GM19239 (cell line): ENCODE results near the gene SH3PXD2B.
"Not testable (repeated sequence)": the region's sequence is repeated elsewhere in the genome, so short reads cannot be mapped to it uniquely, and the experiment has no call there.

Experiments
- DNase-seq: peaks from one replicate; pipeline ENCODE4 v3.0.0; 2011; ENCODE audit warnings: low spot score; ENCODE audit not compliant: insufficient read length
- FAIRE-seq: peaks from 2 replicates; lab custom pipeline; 2011; peaks lifted over from hg19 to GRCh38; lab: Jason Lieb, UNC

Gene SH3PXD2B

DNA sequence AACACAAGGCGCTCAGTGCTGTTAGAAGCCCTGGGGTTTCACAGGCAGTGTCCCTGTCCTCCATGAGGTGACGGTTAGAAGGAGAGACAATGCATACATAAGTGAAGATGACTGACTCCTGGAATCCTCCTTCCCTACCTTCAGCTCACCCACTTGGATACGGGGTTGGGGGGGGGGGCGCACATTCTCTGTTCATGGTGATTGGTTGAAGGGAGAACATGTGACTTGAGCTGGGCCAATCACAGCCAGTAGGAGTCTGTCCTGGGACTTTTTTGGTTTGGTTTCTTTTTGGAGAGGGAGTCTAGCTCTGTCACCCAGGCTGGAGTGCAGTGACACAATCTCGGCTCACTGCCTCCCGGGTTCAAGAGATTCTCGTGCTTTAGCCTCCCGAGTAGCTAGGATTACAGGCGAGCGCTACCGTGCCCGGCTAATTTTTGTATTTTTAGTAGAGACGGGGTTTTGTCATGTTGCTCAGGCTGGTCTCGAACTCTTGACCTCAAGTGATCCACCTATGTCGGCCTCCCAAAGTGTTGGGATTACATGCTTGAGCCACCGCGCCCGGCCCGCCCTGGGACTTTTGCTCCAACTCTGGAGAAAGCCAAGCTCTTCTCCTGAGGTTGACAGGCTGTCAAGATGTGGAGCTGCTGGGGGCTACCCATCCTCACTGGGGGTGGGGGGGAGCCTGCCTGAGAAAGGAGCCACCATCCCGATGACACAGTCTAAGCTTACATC lies 30.8 kb downstream of the SH3PXD2B start:
- DNase-seq (no peak), FAIRE-seq (no peak)

DNA sequence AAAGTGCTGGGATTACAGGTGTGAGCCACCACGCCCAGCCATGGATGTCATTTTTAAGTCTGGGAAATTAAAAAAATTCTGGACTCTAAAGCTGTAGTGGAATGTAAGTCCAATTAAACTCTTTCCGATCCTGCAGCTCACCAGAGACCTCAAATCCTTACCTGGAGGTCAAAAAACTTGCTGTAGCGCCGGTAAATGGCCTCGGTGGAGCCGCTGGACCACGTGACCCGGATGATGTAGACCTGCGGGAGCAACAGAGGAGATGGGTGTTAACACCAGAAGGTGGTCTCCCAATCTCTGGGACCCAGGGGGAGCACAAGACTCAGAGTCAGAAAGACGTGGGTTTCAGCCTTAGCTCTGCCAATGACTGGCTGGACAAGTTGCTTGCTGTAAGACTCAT lies 32.1 kb downstream of the SH3PXD2B start:
- DNase-seq (no peak), FAIRE-seq (no peak)

DNA sequence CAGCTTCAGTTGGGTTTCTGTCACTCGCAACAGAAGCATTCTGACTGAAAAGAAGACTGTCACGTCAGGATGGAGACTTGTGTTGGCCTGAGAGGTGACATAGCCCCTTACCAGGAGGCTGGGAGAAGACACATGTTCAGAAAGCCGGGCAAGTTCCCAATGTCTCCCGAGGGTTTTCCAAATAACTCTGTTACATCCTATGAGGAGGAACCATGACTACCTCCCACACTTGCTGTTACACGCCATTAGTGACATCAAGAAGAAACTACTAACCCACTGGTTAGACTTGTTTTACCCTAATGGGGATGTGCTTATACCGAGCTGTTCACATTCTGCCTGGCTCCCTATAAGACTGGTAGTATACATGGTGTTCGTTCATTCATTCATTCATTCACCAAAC lies 33.3 kb downstream of the SH3PXD2B start:
- DNase-seq = no peak
- FAIRE-seq = no peak

DNA sequence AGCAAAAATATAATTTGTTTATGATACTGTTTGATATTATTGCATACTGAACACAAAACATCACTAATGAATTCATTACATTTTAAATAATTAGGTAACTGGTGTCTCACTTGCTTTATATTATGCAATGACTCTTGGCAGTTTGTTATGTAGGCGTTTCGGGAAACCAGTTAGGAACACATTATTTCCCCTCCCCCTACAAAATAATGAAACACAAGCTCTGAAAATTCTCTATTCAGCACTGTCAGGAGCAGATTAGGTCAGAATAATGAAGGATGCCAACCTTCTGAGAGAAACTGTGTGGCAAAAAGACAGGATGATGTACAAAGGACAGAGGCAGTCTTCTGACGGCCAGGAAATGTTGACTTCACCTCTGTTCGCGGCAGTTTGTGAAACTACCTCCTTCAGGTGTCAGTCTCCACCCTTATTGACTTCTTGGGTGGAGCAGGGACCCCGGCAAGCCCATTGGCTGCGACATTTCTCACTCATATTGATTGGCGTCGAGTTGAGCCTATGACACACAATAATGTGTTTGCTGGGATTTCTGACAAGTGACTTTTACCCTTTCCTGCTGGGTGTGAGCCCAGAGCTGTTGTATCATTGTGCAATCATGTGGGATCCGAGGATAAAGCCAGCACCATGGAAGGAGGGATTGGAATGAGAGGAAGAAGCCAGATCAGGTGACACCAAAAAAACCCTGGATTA lies 33.9 kb downstream of the SH3PXD2B start:
- DNase-seq (no peak), FAIRE-seq (no peak)

DNA sequence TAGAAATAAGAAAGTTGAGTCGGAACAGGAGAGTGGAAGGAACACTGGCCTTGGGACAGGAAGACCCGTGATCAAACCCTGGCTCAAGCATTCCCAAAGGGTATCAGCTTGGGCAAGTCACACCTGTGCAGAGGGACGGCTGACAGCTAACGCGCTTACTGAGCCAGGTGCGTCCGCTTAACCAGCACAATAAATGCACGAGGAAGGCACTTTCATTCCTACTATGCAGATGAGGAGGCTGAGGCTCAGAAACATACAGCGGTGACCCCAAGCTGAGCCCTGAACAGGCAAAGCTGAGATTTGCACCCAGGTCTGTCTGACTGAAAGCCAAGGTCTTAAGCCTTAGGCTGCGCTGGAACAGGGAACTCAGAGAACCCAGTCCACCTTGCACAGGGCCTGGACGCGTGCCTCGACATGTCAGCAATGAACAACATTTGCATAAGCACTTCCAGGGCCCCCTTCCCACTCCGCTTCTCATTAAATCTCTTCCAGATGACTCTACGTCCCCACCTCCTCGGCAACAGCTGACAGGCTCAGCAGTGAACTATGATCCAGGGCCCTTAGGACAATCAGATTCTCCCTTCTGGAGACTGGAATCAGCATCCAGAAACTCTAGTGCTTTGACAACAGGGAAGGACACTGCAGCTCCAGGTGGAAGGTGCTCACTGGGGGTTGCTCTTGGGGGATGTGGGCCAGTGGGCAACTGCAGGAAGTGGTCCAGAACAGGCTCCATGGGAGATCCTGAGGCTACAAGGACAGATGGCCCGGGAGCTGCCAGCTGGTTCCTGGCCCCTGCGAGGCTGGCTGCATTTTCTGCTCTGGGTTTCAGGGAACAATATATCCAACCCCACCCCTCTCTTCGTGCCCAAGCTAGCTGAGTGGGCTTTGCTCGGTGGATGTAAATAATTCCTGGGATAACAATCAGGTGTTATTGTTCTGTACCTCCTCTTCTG lies 35.2 kb downstream of the SH3PXD2B start:
- FAIRE-seq = no peak
- no peak for DNase-seq

DNA sequence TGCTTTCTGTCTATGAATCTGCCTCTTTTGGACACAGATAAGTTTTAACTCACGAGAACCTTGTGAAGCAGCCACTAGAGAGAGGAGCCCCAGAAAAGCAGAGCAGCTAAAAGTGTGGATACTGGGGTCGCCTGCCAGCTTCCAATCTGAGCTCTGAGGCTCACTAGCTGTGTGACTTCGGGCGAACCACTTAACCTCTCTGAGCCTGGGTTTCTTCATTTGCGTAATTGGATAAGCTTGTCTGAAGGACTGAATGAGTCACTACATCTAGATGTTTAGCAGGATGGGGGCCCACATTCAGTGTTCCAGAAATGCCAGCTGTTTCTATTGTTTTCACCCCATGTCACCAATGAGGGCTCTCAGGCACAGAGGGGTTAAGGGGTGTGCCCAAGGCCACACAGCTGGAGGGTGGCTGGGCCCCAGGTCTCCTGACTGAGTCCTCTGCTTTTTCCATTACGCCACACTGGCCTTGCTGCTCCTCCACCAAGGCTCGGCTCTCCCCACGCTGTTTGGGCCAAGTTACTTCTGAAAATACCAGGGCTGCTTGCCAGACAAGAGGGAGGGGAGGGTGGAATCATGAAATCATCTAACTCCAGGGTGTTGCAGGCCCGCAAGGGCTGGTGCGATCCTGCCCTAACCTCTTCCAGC lies 36.2 kb downstream of the SH3PXD2B start:
- FAIRE-seq = no peak
- DNase-seq = no peak

GRCh38 chr5:172417130-172417841 lies 37.0 kb downstream of the SH3PXD2B start:
- FAIRE-seq (no peak), DNase-seq (no peak)

- no peak for DNase-seq
- no peak for FAIRE-seq
Observed at GRCh38 chr5:172415362-172416275, 38.7 kb downstream of the SH3PXD2B start.

- no peak for FAIRE-seq
- no peak for DNase-seq
Observed at GRCh38 chr5:172414531-172415361, 39.6 kb downstream of the SH3PXD2B start.

- DNase-seq (no peak), FAIRE-seq (no peak)
Observed at GRCh38 chr5:172413601-172414171, 40.6 kb downstream of the SH3PXD2B start.

DNA sequence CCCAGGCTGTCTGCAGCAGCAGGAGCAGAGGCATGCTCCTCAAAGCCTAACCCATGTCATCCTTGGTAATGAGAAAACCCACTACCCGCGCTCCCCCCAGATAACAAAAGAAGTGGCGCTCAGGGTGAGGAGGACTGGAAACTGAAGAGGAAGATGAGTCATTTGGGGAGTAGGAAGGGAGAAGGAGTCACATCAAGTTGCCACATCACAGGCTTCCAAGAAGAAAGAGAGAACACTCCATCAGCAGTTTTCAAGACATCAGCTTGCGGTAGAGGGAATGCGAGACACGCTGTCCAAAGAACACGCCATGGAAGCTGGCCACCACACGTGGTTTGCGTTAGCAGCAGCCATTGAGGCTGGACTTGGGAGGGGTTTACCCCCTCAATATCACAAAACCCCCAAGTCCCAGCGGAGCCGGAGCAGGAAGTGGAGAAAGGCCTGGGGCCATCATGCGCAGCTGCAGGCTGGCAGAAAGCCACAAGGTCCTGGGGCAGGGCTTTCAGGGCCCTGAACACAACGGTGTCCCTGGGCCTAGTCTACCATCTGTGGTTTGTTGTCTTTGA lies 41.5 kb downstream of the SH3PXD2B start:
- DNase-seq (no peak), FAIRE-seq (no peak)

GRCh38 chr5:172411484-172412072 lies 42.7 kb downstream of the SH3PXD2B start:
- no peak for FAIRE-seq

DNA sequence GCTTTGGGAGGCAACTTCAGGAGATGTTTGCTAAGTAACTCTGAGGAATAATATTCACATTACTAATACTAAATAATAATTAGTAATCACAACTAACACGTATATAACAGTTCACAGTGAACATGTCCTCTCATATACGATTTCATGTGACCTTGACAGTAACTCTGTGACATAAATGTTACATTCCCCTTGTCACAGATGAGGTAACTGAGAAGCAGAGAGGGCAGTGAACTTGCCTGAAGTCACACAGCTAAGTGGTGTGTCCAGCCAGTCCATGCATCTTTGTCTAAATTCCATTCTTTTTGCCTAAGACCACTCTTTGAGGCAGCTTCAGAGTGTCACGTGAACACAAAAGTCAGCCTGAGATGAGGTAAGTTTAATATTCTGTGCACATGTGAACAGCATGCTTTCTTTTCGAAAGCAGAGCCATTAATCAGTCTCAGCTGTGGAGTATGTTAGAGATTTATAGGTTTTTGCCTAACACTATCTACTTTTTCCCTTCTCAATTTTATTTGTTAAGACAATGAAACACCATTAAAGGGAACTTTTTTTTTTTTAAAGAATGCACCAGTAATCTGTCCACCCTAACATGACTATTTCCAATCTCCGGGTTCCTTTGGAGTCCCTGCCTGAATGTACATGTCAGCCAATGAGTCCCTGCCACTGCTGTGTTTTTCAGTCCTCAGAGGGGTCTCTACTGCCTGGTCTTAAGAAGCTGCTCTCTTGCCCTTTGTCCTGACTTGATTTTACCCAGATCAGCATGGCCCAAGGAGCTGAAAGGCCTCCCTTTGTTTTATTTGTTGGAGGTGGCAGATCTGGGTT lies 43.5 kb downstream of the SH3PXD2B start:
- FAIRE-seq (no peak), DNase-seq (no peak)

More at GRCh38 chr5:172411484-172412072, 42.7 kb downstream of the SH3PXD2B start:
- DNase-seq = no peak

GRCh38 chr5:172410160-172410559 lies 44.2 kb downstream of the SH3PXD2B start:
- no peak for DNase-seq
- no peak for FAIRE-seq

DNA sequence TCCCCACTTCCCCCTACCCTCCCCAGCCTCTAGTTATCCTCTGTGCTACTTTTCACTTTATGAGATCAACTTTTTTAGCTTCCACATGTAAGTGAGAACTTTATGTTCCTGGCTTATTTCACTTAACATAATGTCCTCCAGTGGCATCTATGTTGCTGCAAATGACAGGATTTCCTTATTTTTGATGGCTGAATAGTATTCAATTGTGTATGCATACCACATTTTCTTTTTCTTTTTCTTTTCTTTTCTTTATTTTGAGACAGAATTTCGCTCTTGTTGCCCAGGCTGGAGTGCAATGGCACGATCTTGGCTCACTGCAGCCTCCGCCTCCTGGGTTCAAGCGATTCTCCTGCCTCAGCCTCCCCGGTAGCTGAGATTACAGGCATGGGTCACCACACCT lies 44.8 kb downstream of the SH3PXD2B start:
- DNase-seq, FAIRE-seq: not testable (repeated sequence)

- FAIRE-seq (no peak), DNase-seq (no peak)
Observed at GRCh38 chr5:172407822-172408221, 46.5 kb downstream of the SH3PXD2B start.
